ENCODE measurements around the gene ICOS.

DNA sequence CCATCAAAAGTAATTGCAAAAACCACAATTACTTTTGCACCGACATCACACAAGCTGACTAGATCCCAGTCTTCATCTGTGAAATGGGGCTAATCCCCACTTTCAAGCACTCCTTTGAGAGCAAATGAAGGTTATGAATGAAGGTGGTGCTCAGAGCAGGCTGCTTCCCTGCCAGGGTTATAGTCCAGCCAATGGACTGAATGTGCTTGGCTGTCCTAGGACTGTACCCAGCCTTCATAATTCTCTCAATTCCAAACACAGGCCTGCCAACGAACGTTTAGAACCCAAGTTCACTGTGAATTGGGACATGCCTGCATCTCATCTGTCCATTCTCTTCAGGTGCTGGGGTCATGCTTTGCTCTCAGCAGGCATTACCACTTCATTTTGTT, 27.8 kb upstream of the ICOS start:
- TF ChIP-seq, protein P1, sequence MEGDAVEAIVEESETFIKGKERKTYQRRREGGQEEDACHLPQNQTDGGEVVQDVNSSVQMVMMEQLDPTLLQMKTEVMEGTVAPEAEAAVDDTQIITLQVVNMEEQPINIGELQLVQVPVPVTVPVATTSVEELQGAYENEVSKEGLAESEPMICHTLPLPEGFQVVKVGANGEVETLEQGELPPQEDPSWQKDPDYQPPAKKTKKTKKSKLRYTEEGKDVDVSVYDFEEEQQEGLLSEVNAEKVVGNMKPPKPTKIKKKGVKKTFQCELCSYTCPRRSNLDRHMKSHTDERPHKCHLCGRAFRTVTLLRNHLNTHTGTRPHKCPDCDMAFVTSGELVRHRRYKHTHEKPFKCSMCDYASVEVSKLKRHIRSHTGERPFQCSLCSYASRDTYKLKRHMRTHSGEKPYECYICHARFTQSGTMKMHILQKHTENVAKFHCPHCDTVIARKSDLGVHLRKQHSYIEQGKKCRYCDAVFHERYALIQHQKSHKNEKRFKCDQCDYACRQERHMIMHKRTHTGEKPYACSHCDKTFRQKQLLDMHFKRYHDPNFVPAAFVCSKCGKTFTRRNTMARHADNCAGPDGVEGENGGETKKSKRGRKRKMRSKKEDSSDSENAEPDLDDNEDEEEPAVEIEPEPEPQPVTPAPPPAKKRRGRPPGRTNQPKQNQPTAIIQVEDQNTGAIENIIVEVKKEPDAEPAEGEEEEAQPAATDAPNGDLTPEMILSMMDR (IDR thresholded peaks at IDR 0.05) = no peak
- TF ChIP-seq POLR2A (IDR thresholded peaks at IDR 0.05) = no peak
